ENCODE measurements around the gene SKAP1. TPM values are rescaled to one million over a fixed set of nuclear protein-coding genes. Genes with fewer than 3 reads are reported as not detected.

SKAP1 gene
- total and polyA plus RNA-seq, 2 experiments from 2014 or later: 0.27 TPM; not detected in 1

DNA sequence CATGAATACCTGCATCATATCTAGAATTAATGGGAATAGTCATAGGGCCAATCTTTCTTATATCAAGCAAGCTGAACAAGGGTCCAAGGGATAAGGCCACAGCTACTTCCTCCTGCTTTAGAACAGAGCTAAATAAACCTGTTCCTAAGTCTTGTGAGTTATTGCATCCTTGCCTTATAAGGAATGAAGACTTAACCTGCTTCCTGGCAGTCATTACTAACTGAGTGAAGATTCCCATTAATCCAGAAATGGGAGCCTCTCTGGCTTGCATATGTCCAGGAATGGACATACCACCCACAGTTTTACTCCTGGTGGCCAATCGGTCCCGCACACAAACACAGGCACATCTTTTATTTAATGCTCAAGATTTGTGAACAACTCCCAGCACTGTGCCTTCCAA lies 35.9 kb upstream of the SKAP1 start:
- Histone ChIP-seq H3K36me3 (ENCODE audit: insufficient read depth) (no peaks in the 10 kb centered on the region), H3K27ac (ENCODE audit: low read depth) (no peak overlapping the region), H3K4me1 (ENCODE audit: insufficient read depth) (peaks cover 5% of the 10 kb centered on the region; the same call in 1 of the 2 replicates), H3K4me3 (no peak overlapping the region), H3F3A (replicated peaks; ENCODE audit: low read depth) (no peaks in the 10 kb centered on the region), H3K79me2 (replicated peaks; ENCODE audit: insufficient read depth) (no peaks in the 10 kb centered on the region), H2AFZ (no peak overlapping the region), H3K9me2 (ENCODE audit: insufficient read depth) (no peaks in the 10 kb centered on the region), H3K27me3 (ENCODE audit: insufficient read depth) (peaks cover 18% of the 10 kb centered on the region; the same call in 1 of the 2 replicates), H4K20me1 (replicated peaks; ENCODE audit: insufficient read depth) (no peaks in the 10 kb centered on the region), H3K4me2 (no peak overlapping the region)
- Mint-ChIP-seq H3K27me3 (ENCODE audit: insufficient read depth, low read depth, poor library complexity) (peaks cover 5% of the 10 kb centered on the region), H3K36me3 (ENCODE audit: low read depth) (no peaks in the 10 kb centered on the region), H3K9me3 (no peaks in the 10 kb centered on the region; the same call in 2 of the 3 replicates), H3K4me1 (peaks cover 7% of the 10 kb centered on the region; the same call in 2 of the 3 replicates), H3K27ac (no peak overlapping the region), H3K4me3 (no peak overlapping the region)
- ATAC-seq (no peak), DNase-seq (ENCODE audit: low spot score) (no peak)
- TF ChIP-seq, protein P1, sequence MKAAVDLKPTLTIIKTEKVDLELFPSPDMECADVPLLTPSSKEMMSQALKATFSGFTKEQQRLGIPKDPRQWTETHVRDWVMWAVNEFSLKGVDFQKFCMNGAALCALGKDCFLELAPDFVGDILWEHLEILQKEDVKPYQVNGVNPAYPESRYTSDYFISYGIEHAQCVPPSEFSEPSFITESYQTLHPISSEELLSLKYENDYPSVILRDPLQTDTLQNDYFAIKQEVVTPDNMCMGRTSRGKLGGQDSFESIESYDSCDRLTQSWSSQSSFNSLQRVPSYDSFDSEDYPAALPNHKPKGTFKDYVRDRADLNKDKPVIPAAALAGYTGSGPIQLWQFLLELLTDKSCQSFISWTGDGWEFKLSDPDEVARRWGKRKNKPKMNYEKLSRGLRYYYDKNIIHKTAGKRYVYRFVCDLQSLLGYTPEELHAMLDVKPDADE (IDR thresholded peaks at IDR 0.05): no peak
- TF ChIP-seq ZNF114 (CRISPR knock-in tag; IDR thresholded peaks at IDR 0.05): no peak
- TF ChIP-seq NANOG (IDR thresholded peaks at IDR 0.05; ENCODE audit: borderline replicate concordance): no peak
- TF ChIP-seq ZNF331 (CRISPR knock-in tag; IDR thresholded peaks at IDR 0.05; ENCODE audit: low read depth): no peak
- no peak for TF ChIP-seq CREB1 (CRISPR knock-in tag; IDR thresholded peaks at IDR 0.05; ENCODE audit: low read depth)
- TF ChIP-seq STAT1 (IDR thresholded peaks at IDR 0.05; ENCODE audit: unreplicated experiment): no peak
- TF ChIP-seq, protein P2, sequence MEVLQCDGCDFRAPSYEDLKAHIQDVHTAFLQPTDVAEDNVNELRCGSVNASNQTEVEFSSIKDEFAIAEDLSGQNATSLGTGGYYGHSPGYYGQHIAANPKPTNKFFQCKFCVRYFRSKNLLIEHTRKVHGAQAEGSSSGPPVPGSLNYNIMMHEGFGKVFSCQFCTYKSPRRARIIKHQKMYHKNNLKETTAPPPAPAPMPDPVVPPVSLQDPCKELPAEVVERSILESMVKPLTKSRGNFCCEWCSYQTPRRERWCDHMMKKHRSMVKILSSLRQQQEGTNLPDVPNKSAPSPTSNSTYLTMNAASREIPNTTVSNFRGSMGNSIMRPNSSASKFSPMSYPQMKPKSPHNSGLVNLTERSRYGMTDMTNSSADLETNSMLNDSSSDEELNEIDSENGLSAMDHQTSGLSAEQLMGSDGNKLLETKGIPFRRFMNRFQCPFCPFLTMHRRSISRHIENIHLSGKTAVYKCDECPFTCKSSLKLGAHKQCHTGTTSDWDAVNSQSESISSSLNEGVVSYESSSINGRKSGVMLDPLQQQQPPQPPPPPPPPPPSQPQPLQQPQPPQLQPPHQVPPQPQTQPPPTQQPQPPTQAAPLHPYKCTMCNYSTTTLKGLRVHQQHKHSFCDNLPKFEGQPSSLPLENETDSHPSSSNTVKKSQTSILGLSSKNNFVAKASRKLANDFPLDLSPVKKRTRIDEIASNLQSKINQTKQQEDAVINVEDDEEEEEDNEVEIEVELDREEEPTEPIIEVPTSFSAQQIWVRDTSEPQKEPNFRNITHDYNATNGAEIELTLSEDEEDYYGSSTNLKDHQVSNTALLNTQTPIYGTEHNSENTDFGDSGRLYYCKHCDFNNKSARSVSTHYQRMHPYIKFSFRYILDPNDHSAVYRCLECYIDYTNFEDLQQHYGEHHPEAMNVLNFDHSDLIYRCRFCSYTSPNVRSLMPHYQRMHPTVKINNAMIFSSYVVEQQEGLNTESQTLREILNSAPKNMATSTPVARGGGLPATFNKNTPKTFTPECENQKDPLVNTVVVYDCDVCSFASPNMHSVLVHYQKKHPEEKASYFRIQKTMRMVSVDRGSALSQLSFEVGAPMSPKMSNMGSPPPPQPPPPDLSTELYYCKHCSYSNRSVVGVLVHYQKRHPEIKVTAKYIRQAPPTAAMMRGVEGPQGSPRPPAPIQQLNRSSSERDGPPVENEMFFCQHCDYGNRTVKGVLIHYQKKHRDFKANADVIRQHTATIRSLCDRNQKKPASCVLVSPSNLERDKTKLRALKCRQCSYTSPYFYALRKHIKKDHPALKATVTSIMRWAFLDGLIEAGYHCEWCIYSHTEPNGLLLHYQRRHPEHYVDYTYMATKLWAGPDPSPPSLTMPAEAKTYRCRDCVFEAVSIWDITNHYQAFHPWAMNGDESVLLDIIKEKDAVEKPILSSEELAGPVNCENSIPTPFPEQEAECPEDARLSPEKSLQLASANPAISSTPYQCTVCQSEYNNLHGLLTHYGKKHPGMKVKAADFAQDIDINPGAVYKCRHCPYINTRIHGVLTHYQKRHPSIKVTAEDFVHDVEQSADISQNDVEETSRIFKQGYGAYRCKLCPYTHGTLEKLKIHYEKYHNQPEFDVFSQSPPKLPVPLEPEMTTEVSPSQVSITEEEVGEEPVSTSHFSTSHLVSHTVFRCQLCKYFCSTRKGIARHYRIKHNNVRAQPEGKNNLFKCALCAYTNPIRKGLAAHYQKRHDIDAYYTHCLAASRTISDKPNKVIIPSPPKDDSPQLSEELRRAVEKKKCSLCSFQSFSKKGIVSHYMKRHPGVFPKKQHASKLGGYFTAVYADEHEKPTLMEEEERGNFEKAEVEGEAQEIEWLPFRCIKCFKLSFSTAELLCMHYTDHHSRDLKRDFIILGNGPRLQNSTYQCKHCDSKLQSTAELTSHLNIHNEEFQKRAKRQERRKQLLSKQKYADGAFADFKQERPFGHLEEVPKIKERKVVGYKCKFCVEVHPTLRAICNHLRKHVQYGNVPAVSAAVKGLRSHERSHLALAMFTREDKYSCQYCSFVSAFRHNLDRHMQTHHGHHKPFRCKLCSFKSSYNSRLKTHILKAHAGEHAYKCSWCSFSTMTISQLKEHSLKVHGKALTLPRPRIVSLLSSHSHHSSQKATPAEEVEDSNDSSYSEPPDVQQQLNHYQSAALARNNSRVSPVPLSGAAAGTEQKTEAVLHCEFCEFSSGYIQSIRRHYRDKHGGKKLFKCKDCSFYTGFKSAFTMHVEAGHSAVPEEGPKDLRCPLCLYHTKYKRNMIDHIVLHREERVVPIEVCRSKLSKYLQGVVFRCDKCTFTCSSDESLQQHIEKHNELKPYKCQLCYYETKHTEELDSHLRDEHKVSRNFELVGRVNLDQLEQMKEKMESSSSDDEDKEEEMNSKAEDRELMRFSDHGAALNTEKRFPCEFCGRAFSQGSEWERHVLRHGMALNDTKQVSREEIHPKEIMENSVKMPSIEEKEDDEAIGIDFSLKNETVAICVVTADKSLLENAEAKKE (CRISPR knock-in tag; IDR thresholded peaks at IDR 0.05): no peak
- TF ChIP-seq EZH2 (IDR thresholded peaks at IDR 0.05; ENCODE audit: low read depth, unreplicated experiment): no peak
- TF ChIP-seq JUNB (IDR thresholded peaks at IDR 0.05; ENCODE audit: unreplicated experiment): no peak
- TF ChIP-seq EZH2phosphoT487 (IDR thresholded peaks at IDR 0.05; ENCODE audit: unreplicated experiment): no peak
- TF ChIP-seq, protein P3, sequence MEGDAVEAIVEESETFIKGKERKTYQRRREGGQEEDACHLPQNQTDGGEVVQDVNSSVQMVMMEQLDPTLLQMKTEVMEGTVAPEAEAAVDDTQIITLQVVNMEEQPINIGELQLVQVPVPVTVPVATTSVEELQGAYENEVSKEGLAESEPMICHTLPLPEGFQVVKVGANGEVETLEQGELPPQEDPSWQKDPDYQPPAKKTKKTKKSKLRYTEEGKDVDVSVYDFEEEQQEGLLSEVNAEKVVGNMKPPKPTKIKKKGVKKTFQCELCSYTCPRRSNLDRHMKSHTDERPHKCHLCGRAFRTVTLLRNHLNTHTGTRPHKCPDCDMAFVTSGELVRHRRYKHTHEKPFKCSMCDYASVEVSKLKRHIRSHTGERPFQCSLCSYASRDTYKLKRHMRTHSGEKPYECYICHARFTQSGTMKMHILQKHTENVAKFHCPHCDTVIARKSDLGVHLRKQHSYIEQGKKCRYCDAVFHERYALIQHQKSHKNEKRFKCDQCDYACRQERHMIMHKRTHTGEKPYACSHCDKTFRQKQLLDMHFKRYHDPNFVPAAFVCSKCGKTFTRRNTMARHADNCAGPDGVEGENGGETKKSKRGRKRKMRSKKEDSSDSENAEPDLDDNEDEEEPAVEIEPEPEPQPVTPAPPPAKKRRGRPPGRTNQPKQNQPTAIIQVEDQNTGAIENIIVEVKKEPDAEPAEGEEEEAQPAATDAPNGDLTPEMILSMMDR (conservative IDR thresholded peaks at IDR 0.05; ENCODE audit: low read depth in 2 of 2): no peak
- TF ChIP-seq, protein P4, sequence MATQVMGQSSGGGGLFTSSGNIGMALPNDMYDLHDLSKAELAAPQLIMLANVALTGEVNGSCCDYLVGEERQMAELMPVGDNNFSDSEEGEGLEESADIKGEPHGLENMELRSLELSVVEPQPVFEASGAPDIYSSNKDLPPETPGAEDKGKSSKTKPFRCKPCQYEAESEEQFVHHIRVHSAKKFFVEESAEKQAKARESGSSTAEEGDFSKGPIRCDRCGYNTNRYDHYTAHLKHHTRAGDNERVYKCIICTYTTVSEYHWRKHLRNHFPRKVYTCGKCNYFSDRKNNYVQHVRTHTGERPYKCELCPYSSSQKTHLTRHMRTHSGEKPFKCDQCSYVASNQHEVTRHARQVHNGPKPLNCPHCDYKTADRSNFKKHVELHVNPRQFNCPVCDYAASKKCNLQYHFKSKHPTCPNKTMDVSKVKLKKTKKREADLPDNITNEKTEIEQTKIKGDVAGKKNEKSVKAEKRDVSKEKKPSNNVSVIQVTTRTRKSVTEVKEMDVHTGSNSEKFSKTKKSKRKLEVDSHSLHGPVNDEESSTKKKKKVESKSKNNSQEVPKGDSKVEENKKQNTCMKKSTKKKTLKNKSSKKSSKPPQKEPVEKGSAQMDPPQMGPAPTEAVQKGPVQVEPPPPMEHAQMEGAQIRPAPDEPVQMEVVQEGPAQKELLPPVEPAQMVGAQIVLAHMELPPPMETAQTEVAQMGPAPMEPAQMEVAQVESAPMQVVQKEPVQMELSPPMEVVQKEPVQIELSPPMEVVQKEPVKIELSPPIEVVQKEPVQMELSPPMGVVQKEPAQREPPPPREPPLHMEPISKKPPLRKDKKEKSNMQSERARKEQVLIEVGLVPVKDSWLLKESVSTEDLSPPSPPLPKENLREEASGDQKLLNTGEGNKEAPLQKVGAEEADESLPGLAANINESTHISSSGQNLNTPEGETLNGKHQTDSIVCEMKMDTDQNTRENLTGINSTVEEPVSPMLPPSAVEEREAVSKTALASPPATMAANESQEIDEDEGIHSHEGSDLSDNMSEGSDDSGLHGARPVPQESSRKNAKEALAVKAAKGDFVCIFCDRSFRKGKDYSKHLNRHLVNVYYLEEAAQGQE (IDR thresholded peaks at IDR 0.05; ENCODE audit: unreplicated experiment): no peak
- no peak for TF ChIP-seq POLR2AphosphoS5 (IDR thresholded peaks at IDR 0.05; ENCODE audit: low read depth)

Data from GM23338 (cell line).